Astrocyte of the spinal cord (primary cell): ENCODE measurements around the gene SEMA6A.

Experiments used
- DNase-seq: peaks from one replicate; pipeline ENCODE4 v3.0.0; 2011; ENCODE audit warnings: low read depth, low spot score
- H3K4me3 ChIP-seq: 2 replicates; pipeline ENCODE4 v1.5.1; 2011; ENCODE audit warnings: low read depth, mild to moderate bottlenecking, low read length, moderate library complexity
- CTCF ChIP-seq: IDR thresholded peaks from 2 replicates; pipeline ENCODE4 v1.5.1; 2012; ENCODE audit warnings: low read depth, mild to moderate bottlenecking, low read length, inconsistent platforms
- in situ Hi-C: cut with HindIII; loops from 2 replicates; pipeline ENCODE4 v1.10.0; 2017; ENCODE audit warnings: low sequenced_read_pairs

The SEMA6A gene

GRCh38 chr5:116396476-116397099, 178.0 kb downstream of the SEMA6A start:
- in situ Hi-C loops, result no loop called here
- DNase-seq, result no peak
- no peak for TF ChIP-seq CTCF
- no peak overlapping the region for H3K4me3 ChIP-seq

- in situ Hi-C loops, result no loop called here
- H3K4me3 ChIP-seq, result no peak overlapping the region
- no peak for DNase-seq
Measured at GRCh38 chr5:116395631-116396203, 178.9 kb downstream of the SEMA6A start.

GRCh38 chr5:116395226-116395625, 179.4 kb downstream of the SEMA6A start:
- no peak for TF ChIP-seq CTCF
- in situ Hi-C loops, result no loop called here
- no peak for DNase-seq
- H3K4me3 ChIP-seq, result no peak overlapping the region

More at GRCh38 chr5:116395631-116396203, 178.9 kb downstream of the SEMA6A start:
- TF ChIP-seq CTCF, result no peak

- TF ChIP-seq CTCF, result no peak
- DNase-seq, result no peak
- in situ Hi-C loops, result no loop called here
- H3K4me3 ChIP-seq, result no peak overlapping the region
Measured at GRCh38 chr5:116394186-116394867, 180.3 kb downstream of the SEMA6A start.
